ENCODE measurements around the gene CST6. TPM values are rescaled to one million over a fixed set of nuclear protein-coding genes. Genes with fewer than 3 reads are reported as not detected.

Gene CST6
- total RNA-seq, 2 experiments from 2014 or later, result 0.30 to 0.65 TPM

DNA sequence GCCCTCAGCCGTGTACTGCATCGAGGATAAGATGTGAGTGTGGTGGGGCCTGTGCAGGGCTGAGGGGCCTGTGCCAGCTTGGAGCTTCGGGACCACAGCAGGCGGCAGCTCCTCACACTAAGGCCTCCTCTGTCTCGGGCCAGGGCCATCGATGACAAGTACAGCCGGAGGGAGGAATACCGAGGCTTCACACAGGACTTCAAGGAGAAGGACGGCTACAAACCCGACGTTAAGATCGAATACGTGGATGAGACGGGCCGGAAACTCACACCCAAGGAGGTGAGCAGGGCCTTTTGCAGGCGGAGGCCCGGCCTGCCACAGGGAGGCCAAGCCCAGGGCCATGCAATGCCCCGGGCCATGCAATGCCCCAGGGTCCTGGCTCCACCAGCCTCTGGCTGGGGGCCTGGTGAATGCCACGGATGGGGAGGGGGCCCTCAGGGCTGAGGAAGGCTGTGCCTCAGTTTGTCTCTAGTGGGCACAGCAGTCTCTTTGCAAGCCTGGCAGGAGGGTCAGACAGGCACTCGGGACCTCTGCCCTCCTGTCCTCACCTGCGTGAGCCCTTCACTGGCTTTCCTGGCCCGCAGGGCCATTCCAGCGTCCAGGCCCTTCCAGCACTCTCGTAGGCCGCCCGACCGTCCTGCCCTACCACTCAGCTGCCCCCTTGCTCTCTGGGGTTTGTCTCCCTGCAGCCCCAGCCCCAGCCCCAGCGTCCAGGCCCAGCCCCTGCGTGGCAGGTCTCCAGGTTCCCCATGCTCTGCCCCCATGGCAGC is 34.0 kb upstream of the CST6 start:
- ChIA-PET CTCF (interaction anchor here (0.5 kb wide), 1 partner anchor 266 kb away, joined by 3 read pairs; no protein-coding TSS in a partner anchor), POLR2A (interaction anchor here (0.8 kb wide), 1 partner anchor 75 kb away, joined by 3 read pairs; the partner anchor contains the start of gene SF3B2)
- H3K27me3 Mint-ChIP-seq, result no peaks in the 10 kb centered on the region
- no peaks in the 10 kb centered on the region for H3K9me3 Mint-ChIP-seq
- DNase-seq, result no peak
- peaks cover 37% of the 10 kb centered on the region for H3K36me3 Mint-ChIP-seq (ENCODE audit: low read depth)
- no peak overlapping the region for H3K27ac Mint-ChIP-seq
- no peak overlapping the region for H3K4me3 Mint-ChIP-seq
- H3K4me1 Mint-ChIP-seq, result peaks cover 6% of the 10 kb centered on the region

- Mint-ChIP-seq H3K27me3 (no peaks in the 10 kb centered on the region), H3K4me1 (peaks cover 5% of the 10 kb centered on the region), H3K36me3 (ENCODE audit: low read depth) (peaks cover 31% of the 10 kb centered on the region), H3K4me3 (no peak overlapping the region), H3K27ac (no peak overlapping the region), H3K9me3 (no peaks in the 10 kb centered on the region)
- POLR2A ChIA-PET, result interaction anchor here (0.8 kb wide), 1 partner anchor 74 kb away, joined by 3 read pairs; the partner anchor contains the start of gene SF3B2
- CTCF ChIA-PET, result interaction anchor here (1.4 kb wide), 1 partner anchor 88 kb away, joined by 4 read pairs; the partner anchor contains the start of gene CCDC85B
- no peak for DNase-seq
Observed at GRCh38 chr11:65978391-65979238, 33.2 kb upstream of the CST6 start.

DNA sequence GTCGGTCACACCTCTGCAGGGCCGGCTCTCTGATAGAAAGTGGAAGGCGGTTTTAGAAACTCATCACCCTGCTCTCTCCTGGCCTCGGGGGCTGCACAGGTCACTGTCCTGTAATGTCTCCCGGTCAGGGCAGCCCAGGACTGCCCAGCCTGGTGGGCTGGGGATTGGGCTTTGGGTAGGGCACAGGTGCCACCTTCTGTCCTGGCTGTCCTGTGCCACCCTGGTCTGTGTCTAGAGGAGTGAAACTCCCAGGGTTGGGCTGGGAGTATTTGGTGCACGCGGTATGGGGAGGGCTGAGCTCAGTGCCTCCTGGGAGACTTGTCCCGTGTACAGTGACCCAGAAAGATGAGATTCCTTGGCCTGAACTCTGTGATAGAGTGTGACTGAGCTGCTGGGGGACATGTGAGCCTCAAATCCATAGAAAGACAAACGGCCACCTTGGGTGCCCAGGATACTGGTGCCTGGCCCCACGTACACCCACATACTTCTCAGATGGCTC is 32.5 kb upstream of the CST6 start:
- DNase-seq, result no peak
- POLR2A ChIA-PET, result no interaction called here
- CTCF ChIA-PET, result interaction anchor here (1.4 kb wide), 1 partner anchor 89 kb away, joined by 4 read pairs; the partner anchor contains the start of gene CCDC85B
- Mint-ChIP-seq H3K4me3 (no peak overlapping the region), H3K9me3 (no peaks in the 10 kb centered on the region), H3K4me1 (peaks cover 2% of the 10 kb centered on the region), H3K36me3 (ENCODE audit: low read depth) (peaks cover 28% of the 10 kb centered on the region), H3K27me3 (no peaks in the 10 kb centered on the region), H3K27ac (no peak overlapping the region)

- ChIA-PET POLR2A (interaction anchor here (1.5 kb wide), 1 partner anchor 149 kb away, joined by 3 read pairs; no protein-coding TSS in a partner anchor), CTCF (interaction anchor here (0.8 kb wide), 1 partner anchor 94 kb away, joined by 3 read pairs; no protein-coding TSS in a partner anchor)
- H3K36me3 Mint-ChIP-seq (ENCODE audit: low read depth), result peaks cover 21% of the 10 kb centered on the region
- H3K27ac Mint-ChIP-seq, result no peak overlapping the region
- H3K4me3 Mint-ChIP-seq, result no peak overlapping the region
- H3K9me3 Mint-ChIP-seq, result no peaks in the 10 kb centered on the region
- no peaks in the 10 kb centered on the region for H3K27me3 Mint-ChIP-seq
- H3K4me1 Mint-ChIP-seq, result no peaks in the 10 kb centered on the region
- no peak for DNase-seq
Observed at GRCh38 chr11:65981101-65981740, 30.6 kb upstream of the CST6 start.

DNA sequence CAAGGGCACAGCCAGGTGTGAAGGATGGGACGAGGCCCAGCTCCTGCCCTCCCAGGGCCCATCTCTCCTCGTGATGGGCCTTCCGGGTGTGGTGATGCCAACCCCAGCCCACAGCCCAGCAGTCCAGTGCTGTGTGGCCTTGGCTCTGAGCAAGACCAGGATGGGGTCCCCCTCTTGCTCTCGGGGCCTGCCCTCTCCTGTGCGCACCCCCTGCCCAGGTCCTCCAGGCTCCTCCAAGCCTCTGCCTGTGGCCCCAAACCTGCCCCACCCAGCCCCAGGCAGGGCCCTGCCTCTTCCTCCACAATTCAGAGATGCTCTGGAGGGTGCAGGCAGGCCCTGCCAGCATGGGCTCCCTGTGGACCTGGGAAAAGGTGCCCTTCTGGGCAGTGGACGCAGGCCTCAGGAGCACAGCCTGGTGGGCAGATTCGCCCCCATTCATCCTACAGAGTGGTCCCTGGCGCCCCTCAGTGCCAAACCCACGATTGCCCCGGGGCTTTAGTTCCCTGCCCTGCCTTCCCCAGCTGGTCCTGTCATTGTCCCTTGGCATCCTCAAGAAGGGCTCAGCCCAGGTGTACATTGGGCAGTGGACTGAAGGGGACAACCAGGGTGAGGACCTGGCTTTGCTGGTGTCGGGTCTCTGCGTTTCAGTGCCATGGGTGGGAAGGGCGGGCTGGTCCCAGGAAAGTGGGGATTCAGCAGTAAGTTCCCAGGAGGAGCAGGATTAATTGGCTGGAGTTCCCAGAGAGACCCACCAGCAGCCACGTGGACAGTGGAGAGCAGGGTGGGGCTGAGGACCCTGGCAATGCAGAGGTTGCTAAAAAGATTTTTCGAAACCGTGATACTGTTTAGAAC is 29.6 kb upstream of the CST6 start:
- Mint-ChIP-seq H3K27ac (no peak overlapping the region), H3K9me3 (no peaks in the 10 kb centered on the region), H3K27me3 (no peaks in the 10 kb centered on the region), H3K4me3 (no peak overlapping the region), H3K4me1 (no peaks in the 10 kb centered on the region), H3K36me3 (ENCODE audit: low read depth) (peaks cover 14% of the 10 kb centered on the region)
- ChIA-PET POLR2A (interaction anchor here (0.6 to 1.5 kb wide), 2 partner anchors 124 to 150 kb away, joined by 3 to 4 read pairs; no protein-coding TSS in a partner anchor), CTCF (interaction anchor here (0.7 to 5.1 kb wide), 5 partner anchors 40 to 122 kb away, joined by 3 to 44 read pairs (median 4); partner anchors contain the start of genes CCDC85B, FIBP and MUS81)
- DNase-seq, result no peak

GRCh38 chr11:65982824-65983588 is 28.8 kb upstream of the CST6 start:
- CTCF ChIA-PET, result interaction anchor here (0.7 to 5.1 kb wide), 7 partner anchors 39 to 203 kb away, joined by 3 to 44 read pairs (median 4); partner anchors contain the start of genes CCDC85B, FIBP and MUS81
- POLR2A ChIA-PET, result interaction anchor here (0.6 to 1.5 kb wide), 2 partner anchors 125 to 151 kb away, joined by 3 to 4 read pairs; no protein-coding TSS in a partner anchor

DNA sequence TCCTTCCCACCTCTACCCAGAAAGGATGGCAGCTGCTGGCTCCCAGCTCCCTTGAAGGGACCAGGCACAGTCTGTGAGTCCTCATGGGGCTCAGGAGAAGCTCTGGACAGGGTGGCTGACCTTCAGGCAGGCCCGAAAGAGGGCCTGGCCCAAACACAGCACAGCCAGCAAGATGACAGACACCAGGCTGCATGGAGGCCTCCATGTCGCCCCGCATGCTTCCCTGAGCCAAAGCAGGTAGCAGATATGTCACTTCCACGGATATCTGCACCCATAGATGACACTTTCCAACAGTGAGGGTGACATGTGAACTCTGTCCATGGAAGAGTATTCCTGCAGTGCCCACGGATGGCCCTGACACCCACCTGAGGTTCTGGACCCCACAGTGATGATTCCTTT is 28.2 kb upstream of the CST6 start:
- H3K36me3 Mint-ChIP-seq (ENCODE audit: low read depth), result peaks cover 7% of the 10 kb centered on the region
- no peaks in the 10 kb centered on the region for H3K27me3 Mint-ChIP-seq
- POLR2A ChIA-PET, result no interaction called here
- H3K4me1 Mint-ChIP-seq, result no peaks in the 10 kb centered on the region
- no peak overlapping the region for H3K27ac Mint-ChIP-seq
- H3K4me3 Mint-ChIP-seq, result no peak overlapping the region
- no peaks in the 10 kb centered on the region for H3K9me3 Mint-ChIP-seq
- CTCF ChIA-PET, result interaction anchor here (1.0 to 5.1 kb wide), 5 partner anchors 38 to 204 kb away, joined by 3 to 44 read pairs (median 4); partner anchors contain the start of genes CCDC85B, FIBP and MUS81
- no peak for DNase-seq

More at GRCh38 chr11:65982824-65983588, 28.8 kb upstream of the CST6 start:
- DNase-seq, result no peak
- Mint-ChIP-seq H3K36me3 (ENCODE audit: low read depth) (peaks cover 9% of the 10 kb centered on the region), H3K4me1 (no peaks in the 10 kb centered on the region), H3K4me3 (no peak overlapping the region), H3K27ac (no peak overlapping the region), H3K9me3 (no peaks in the 10 kb centered on the region), H3K27me3 (no peaks in the 10 kb centered on the region)

- no peaks in the 10 kb centered on the region for H3K27me3 Mint-ChIP-seq
- H3K4me1 Mint-ChIP-seq, result peaks cover 5% of the 10 kb centered on the region
- H3K4me3 Mint-ChIP-seq, result no peak overlapping the region
- ChIA-PET CTCF (interaction anchor here (1.4 to 6.1 kb wide), 4 partner anchors 98 to 128 kb away, joined by 12 to 46 read pairs (median 40); partner anchors contain the start of genes CCDC85B, FIBP and MUS81), POLR2A (interaction anchor here (1.7 kb wide), 1 partner anchor 117 kb away, joined by 5 read pairs; no protein-coding TSS in a partner anchor)
- H3K36me3 Mint-ChIP-seq (ENCODE audit: low read depth), result no peaks in the 10 kb centered on the region
- no peak overlapping the region for H3K27ac Mint-ChIP-seq
- DNase-seq, result no peak
- H3K9me3 Mint-ChIP-seq, result no peaks in the 10 kb centered on the region
Observed at GRCh38 chr11:65987336-65987735, 24.5 kb upstream of the CST6 start.

GRCh38 chr11:65988791-65989592 is 22.8 kb upstream of the CST6 start:
- CTCF ChIA-PET, result interaction anchor here (0.6 to 6.1 kb wide), 13 partner anchors 14 to 295 kb away, joined by 3 to 46 read pairs (median 4); partner anchors contain the start of genes BANF1, CCDC85B, EIF1AD and FIBP
- Mint-ChIP-seq H3K36me3 (ENCODE audit: low read depth) (no peaks in the 10 kb centered on the region), H3K9me3 (no peaks in the 10 kb centered on the region), H3K4me1 (peaks cover 5% of the 10 kb centered on the region), H3K27ac (peak overlapping the region; percentile 73), H3K27me3 (no peaks in the 10 kb centered on the region), H3K4me3 (no peak overlapping the region)
- POLR2A ChIA-PET, result interaction anchor here (0.6 to 1.7 kb wide), 6 partner anchors 14 to 118 kb away, joined by 3 to 10 read pairs (median 4); partner anchors contain the start of genes CCDC85B and FIBP
- peak; percentile 94 for DNase-seq

GRCh38 chr11:65992056-65992455 is 19.8 kb upstream of the CST6 start:
- Mint-ChIP-seq H3K4me1 (peaks cover 7% of the 10 kb centered on the region), H3K4me3 (no peak overlapping the region), H3K27ac (no peak overlapping the region), H3K36me3 (ENCODE audit: low read depth) (peaks cover 13% of the 10 kb centered on the region), H3K27me3 (no peaks in the 10 kb centered on the region), H3K9me3 (no peaks in the 10 kb centered on the region)
- ChIA-PET CTCF (interaction anchor here (0.6 to 6.1 kb wide), 6 partner anchors 9 to 212 kb away, joined by 3 to 46 read pairs (median 4); partner anchors contain the start of genes FIBP and MUS81), POLR2A (interaction anchor here (2.3 kb wide), 1 partner anchor 10 kb away, joined by 7 read pairs; the partner anchor contains the start of genes BANF1 and EIF1AD)
- no peak for DNase-seq

Measured in activated CD4-positive, alpha-beta memory T cell treated with anti-CD3 and anti-CD28 coated beads, Interleukin-2, amount 10 ng/mL, durations not matched to agents 7 days and 5 days (primary cell).